Measurements from ENCODE around the gene NRP1.

NRP1 gene

DNA sequence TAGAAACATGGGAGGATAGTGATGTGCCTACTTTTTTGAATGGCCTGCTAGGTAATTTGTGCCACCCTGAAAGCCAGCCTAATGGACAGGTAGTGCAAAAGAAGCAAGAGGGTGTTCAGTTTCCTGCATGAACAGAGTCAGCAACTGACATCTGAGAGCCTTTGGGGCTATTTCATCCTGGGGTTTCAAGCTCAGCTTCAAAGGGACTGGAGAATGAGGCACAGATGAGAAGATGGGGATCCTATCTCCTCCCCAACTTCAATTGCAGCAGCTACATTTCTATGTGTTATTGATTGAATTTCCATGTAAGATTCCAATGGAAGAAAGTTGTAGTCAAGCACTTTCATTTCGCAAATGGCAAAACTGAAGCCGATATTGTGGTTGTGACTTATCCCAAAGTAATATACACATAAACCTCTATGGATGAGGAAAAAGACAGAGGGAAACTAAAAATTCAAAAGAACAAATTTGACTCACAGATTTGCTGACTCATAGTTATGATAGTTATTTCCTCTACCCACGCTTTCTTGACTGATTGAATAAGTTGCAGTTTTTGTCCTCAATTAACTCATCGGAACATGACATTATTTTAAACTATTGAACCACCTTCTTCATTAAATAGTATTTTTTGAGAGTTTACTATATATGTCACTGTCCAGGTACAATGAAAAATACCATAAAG, 42.6 kb upstream of the NRP1 start:
- Histone ChIP-seq H3K27ac (no peak overlapping the region), H3K9me3 (ENCODE audit: severe bottlenecking) (no peaks in the 10 kb centered on the region), H3K27me3 (ENCODE audit: insufficient read depth, low read depth, severe bottlenecking) (no peaks in the 10 kb centered on the region), H3K4me3 (ENCODE audit: low read depth, low read length) (no peak overlapping the region), H3K36me3 (no peaks in the 10 kb centered on the region)
- DNase-seq: no peak
- TF ChIP-seq, protein P1, sequence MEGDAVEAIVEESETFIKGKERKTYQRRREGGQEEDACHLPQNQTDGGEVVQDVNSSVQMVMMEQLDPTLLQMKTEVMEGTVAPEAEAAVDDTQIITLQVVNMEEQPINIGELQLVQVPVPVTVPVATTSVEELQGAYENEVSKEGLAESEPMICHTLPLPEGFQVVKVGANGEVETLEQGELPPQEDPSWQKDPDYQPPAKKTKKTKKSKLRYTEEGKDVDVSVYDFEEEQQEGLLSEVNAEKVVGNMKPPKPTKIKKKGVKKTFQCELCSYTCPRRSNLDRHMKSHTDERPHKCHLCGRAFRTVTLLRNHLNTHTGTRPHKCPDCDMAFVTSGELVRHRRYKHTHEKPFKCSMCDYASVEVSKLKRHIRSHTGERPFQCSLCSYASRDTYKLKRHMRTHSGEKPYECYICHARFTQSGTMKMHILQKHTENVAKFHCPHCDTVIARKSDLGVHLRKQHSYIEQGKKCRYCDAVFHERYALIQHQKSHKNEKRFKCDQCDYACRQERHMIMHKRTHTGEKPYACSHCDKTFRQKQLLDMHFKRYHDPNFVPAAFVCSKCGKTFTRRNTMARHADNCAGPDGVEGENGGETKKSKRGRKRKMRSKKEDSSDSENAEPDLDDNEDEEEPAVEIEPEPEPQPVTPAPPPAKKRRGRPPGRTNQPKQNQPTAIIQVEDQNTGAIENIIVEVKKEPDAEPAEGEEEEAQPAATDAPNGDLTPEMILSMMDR (IDR thresholded peaks at IDR 0.05; ENCODE audit: low read depth, low read length): no peak

DNA sequence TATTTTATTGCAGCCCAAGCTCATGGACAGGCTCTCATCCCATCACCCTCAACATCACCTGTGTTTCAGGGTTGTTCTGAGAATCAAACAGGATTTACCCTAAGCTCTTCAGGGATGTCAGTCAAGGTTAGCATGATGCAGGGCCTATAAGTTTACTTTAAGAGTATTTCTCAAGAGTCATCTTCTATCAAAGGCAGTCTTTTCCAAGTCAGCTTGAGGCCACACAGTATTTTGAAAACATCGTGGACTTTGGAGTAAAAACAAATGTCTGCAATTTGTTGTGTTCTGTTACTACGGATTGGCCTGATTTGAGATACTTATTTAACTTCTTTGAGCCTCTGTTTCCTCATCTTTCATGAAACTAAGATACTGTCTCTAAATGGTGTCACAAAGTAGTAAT, 42.0 kb upstream of the NRP1 start:
- TF ChIP-seq, protein P1 (IDR thresholded peaks at IDR 0.05; ENCODE audit: low read depth, low read length): no peak
- no peak overlapping the region for H3K27ac ChIP-seq
- DNase-seq: no peak

GRCh38 chr10:33373263-33373662, 38.8 kb upstream of the NRP1 start:
- TF ChIP-seq, protein P1 (IDR thresholded peaks at IDR 0.05; ENCODE audit: low read depth, low read length): no peak
- no peak for DNase-seq
- H3K27me3 ChIP-seq (ENCODE audit: insufficient read depth, low read depth, severe bottlenecking): no peaks in the 10 kb centered on the region
- H3K9me3 ChIP-seq (ENCODE audit: severe bottlenecking): no peaks in the 10 kb centered on the region
- H3K36me3 ChIP-seq: no peaks in the 10 kb centered on the region
- H3K4me3 ChIP-seq (ENCODE audit: low read depth, low read length): no peak overlapping the region
- H3K27ac ChIP-seq: no peak overlapping the region

More for the DNA sequence above, 42.0 kb upstream of the NRP1 start:
- H3K4me3 ChIP-seq (ENCODE audit: low read depth, low read length): no peak overlapping the region
- H3K27me3 ChIP-seq (ENCODE audit: insufficient read depth, low read depth, severe bottlenecking): no peaks in the 10 kb centered on the region
- H3K36me3 ChIP-seq: no peaks in the 10 kb centered on the region
- no peaks in the 10 kb centered on the region for H3K9me3 ChIP-seq (ENCODE audit: severe bottlenecking)

DNA sequence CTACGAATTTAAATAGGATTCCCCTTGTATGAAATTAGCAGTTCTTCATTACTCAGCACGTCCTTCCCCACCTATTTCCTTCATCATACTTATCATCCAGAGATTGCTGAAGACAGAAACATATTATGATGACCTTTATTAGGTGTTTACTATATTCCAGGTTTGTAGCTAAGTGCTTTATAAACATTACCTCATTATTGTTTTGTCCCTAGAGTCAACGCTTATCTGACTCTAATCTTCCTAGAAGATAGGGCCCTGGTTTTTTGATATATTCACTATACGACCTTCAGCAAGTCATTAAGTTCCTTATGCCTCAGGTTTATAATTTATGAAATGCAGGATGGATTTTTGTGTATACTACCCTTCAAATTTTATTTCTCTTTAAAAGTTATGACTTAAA, 36.8 kb upstream of the NRP1 start:
- H3K27ac ChIP-seq: no peak overlapping the region
- H3K27me3 ChIP-seq (ENCODE audit: insufficient read depth, low read depth, severe bottlenecking): no peaks in the 10 kb centered on the region
- no peaks in the 10 kb centered on the region for H3K9me3 ChIP-seq (ENCODE audit: severe bottlenecking)
- no peaks in the 10 kb centered on the region for H3K36me3 ChIP-seq
- no peak for DNase-seq
- TF ChIP-seq, protein P1 (IDR thresholded peaks at IDR 0.05; ENCODE audit: low read depth, low read length): no peak
- H3K4me3 ChIP-seq (ENCODE audit: low read depth, low read length): no peak overlapping the region

DNA sequence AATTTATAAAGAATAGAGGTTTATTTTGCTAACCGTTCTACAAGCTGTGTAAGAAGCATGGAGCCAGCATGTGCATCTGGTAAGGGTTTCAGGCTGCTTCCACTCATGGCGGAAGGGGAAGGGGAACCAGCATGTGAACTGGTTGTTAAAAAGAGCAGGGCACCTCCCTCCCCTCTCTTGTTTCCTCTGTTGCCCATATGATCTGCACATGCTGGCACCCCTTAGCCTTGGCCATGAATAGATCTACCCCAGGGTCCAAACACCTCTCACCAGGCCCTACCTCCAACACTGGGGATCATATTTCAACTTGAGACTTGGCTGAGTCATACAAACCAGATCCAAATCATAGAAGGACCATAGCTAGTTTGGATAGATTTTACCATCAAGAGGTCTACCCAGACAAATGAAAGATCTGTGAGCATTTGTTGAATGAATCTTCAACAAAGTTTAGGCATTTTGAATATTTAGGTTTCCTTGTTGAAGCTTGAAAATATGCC, 36.0 kb upstream of the NRP1 start:
- TF ChIP-seq, protein P1 (IDR thresholded peaks at IDR 0.05; ENCODE audit: low read depth, low read length): no peak
- no peaks in the 10 kb centered on the region for H3K36me3 ChIP-seq
- H3K9me3 ChIP-seq (ENCODE audit: severe bottlenecking): no peaks in the 10 kb centered on the region
- H3K27me3 ChIP-seq (ENCODE audit: insufficient read depth, low read depth, severe bottlenecking): no peaks in the 10 kb centered on the region
- DNase-seq: no peak
- H3K27ac ChIP-seq: no peak overlapping the region
- H3K4me3 ChIP-seq (ENCODE audit: low read depth, low read length): no peak overlapping the region

- H3K9me3 ChIP-seq (ENCODE audit: severe bottlenecking): no peaks in the 10 kb centered on the region
- TF ChIP-seq, protein P1 (IDR thresholded peaks at IDR 0.05; ENCODE audit: low read depth, low read length): no peak
- H3K27ac ChIP-seq: no peak overlapping the region
- no peaks in the 10 kb centered on the region for H3K36me3 ChIP-seq
- no peaks in the 10 kb centered on the region for H3K27me3 ChIP-seq (ENCODE audit: insufficient read depth, low read depth, severe bottlenecking)
- no peak for DNase-seq
- H3K4me3 ChIP-seq (ENCODE audit: low read depth, low read length): no peak overlapping the region
Observed at GRCh38 chr10:33368086-33368485, 33.6 kb upstream of the NRP1 start.

All from WERI-Rb-1 (cell line).